GM23248 (cell line): Measurements from ENCODE around the gene ZNF804B. TPM values are rescaled to one million over a fixed set of nuclear protein-coding genes. Genes with fewer than 3 reads are reported as not detected.

ENCODE experiments used
- DNase-seq: peaks from one replicate; pipeline ENCODE4 v3.0.0-alpha.2; 2015
- H2AFZ ChIP-seq: fragments of 200-600 bp; sonication (generic); 2 replicates; pipeline ENCODE4 v1.6.1; 2016; ENCODE audit warnings: antibody characterized with exemption
- H3F3A ChIP-seq: fragments of 200-600 bp; sonication (generic); 2 replicates; pipeline ENCODE4 v1.6.1; 2016; ENCODE audit warnings: mild to moderate bottlenecking, antibody characterized with exemption, mixed run types; ENCODE audit not compliant: insufficient read depth
- H3K27ac ChIP-seq: fragments of 200-600 bp; sonication (generic); 2 replicates; pipeline ENCODE4 v1.5.1; 2016; ENCODE audit warnings: mild to moderate bottlenecking
- H3K27me3 ChIP-seq: fragments of 200-600 bp; sonication (generic); replicated peaks from 2 replicates; pipeline ENCODE4 v1.6.1; 2016; ENCODE audit warnings: mild to moderate bottlenecking; ENCODE audit not compliant: insufficient read depth
- H3K36me3 ChIP-seq: fragments of 200-600 bp; sonication (generic); 2 replicates; pipeline ENCODE4 v1.6.1; 2016; ENCODE audit warnings: low read depth, mild to moderate bottlenecking
- H3K4me1 ChIP-seq: fragments of 200-600 bp; sonication (generic); 2 replicates; pipeline ENCODE4 v1.6.1; 2016; ENCODE audit warnings: mild to moderate bottlenecking; ENCODE audit not compliant: insufficient read depth
- H3K4me2 ChIP-seq: fragments of 200-600 bp; sonication (generic); one replicate; pipeline ENCODE4 v1.6.1; 2016; ENCODE audit warnings: mild to moderate bottlenecking; ENCODE audit not compliant: unreplicated experiment
- H3K4me3 ChIP-seq: fragments of 200-600 bp; sonication (generic); 2 replicates; pipeline ENCODE4 v1.5.1; 2016; ENCODE audit warnings: mild to moderate bottlenecking
- H3K79me2 ChIP-seq: fragments of 200-600 bp; sonication (generic); 2 replicates; pipeline ENCODE4 v1.6.1; 2016; ENCODE audit warnings: mild to moderate bottlenecking; ENCODE audit not compliant: insufficient read depth
- H3K9ac ChIP-seq: fragments of 200-600 bp; sonication (generic); 2 replicates; pipeline ENCODE4 v1.6.1; 2016; ENCODE audit warnings: mild to moderate bottlenecking
- H3K9me2 ChIP-seq: fragments of 200-600 bp; sonication (generic); 2 replicates; pipeline ENCODE4 v1.6.1; 2016; ENCODE audit warnings: mixed run types, mild to moderate bottlenecking, moderate library complexity; ENCODE audit not compliant: insufficient read depth
- H3K9me3 ChIP-seq: fragments of 200-600 bp; sonication (generic); one replicate; pipeline ENCODE4 v1.6.1; 2017; ENCODE audit warnings: low read depth
- H4K20me1 ChIP-seq: fragments of 200-600 bp; sonication (generic); 2 replicates; pipeline ENCODE4 v1.6.0; 2016; ENCODE audit not compliant: insufficient read depth
- EZH2 ChIP-seq: fragments of 200-600 bp; sonication (generic); IDR thresholded peaks from 2 replicates; pipeline ENCODE4 v1.6.1; 2018; ENCODE audit warnings: antibody characterized with exemption, mild to moderate bottlenecking; ENCODE audit not compliant: insufficient read depth, poor library complexity, severe bottlenecking
- EZH2phosphoT487 ChIP-seq: fragments of 200-600 bp; sonication (generic); IDR thresholded peaks from 2 replicates; pipeline ENCODE4 v1.6.1; 2018; ENCODE audit warnings: antibody characterized with exemption, moderate library complexity, mild to moderate bottlenecking, low read depth; ENCODE audit not compliant: insufficient read depth
- WGBS, 2 experiments: methylation state at CpG; one replicate each; pipeline ENCODE4 v1.1.6; 2015 to 2017; ENCODE audit warnings: low lambda C conversion rate in 2 of 2, low coverage in 1 of 2; ENCODE audit errors: missing lambda C conversion rate in 2 of 2; 5-methylcytosine and 5-hydroxymethylcytosine counted together
- in situ Hi-C: fragments of 300-500 bp; cut with MboI; formaldehyde crosslinking; loops from 2 replicates; pipeline ENCODE4 v1.15.0; 2020
- polyA plus RNA-seq: library from polyadenylated mRNA; unstranded; fragments of >200 nt; fragmentation: Nextera tagmentation; extraction: Ambion mirVana; gene quantifications from 2 replicates; pipeline ENCODE4 v1.2.1, GENCODE V29; 2016
- total RNA-seq: library from RNA; depleted of rRNA; stranded (reverse); fragments of >200 nt; shearing (Covaris generic); gene quantifications from 2 replicates; pipeline ENCODE4 v1.2.3, GENCODE V29; 2014

The ZNF804B gene
- total and polyA plus RNA-seq, 2 experiments from 2014 or later: not detected

GRCh38 chr7:88928276-88928675 lies 168.8 kb downstream of the ZNF804B start:
- Histone ChIP-seq H3K27me3 (no peaks in the 10 kb centered on the region), H3K9ac (no peak overlapping the region), H3K36me3 (no peaks in the 10 kb centered on the region), H4K20me1 (no peaks in the 10 kb centered on the region), H3K27ac (no peak overlapping the region), H3K9me2 (no peaks in the 10 kb centered on the region), H3K4me2 (no peak overlapping the region), H3K9me3 (no peaks in the 10 kb centered on the region), H2AFZ (no peak overlapping the region), H3K4me3 (no peak overlapping the region), H3K4me1 (no peaks in the 10 kb centered on the region), H3K79me2 (no peaks in the 10 kb centered on the region), H3F3A (no peaks in the 10 kb centered on the region)
- no peak for TF ChIP-seq EZH2
- no peak for TF ChIP-seq EZH2phosphoT487
- no peak for DNase-seq
- in situ Hi-C loops: no loop called here

- H3K36me3 ChIP-seq: no peaks in the 10 kb centered on the region
- no peak overlapping the region for H2AFZ ChIP-seq
- in situ Hi-C loops: no loop called here
- H3K27ac ChIP-seq: no peak overlapping the region
- DNase-seq: no peak
- TF ChIP-seq EZH2 (no peak), EZH2phosphoT487 (no peak)
- H3K4me3 ChIP-seq: no peak overlapping the region
- H3K4me2 ChIP-seq: no peak overlapping the region
- H3K79me2 ChIP-seq: no peaks in the 10 kb centered on the region
- H3K4me1 ChIP-seq: no peaks in the 10 kb centered on the region
- H3F3A ChIP-seq: no peaks in the 10 kb centered on the region
- no peaks in the 10 kb centered on the region for H3K9me2 ChIP-seq
- H4K20me1 ChIP-seq: no peaks in the 10 kb centered on the region
- H3K9ac ChIP-seq: no peak overlapping the region
- H3K9me3 ChIP-seq: no peaks in the 10 kb centered on the region
- H3K27me3 ChIP-seq: no peaks in the 10 kb centered on the region
- 27 to 35% methylated on average over 3 of the region's 3 CpGs for WGBS, 2 experiments
Measured at GRCh38 chr7:88929719-88930118, 170.2 kb downstream of the ZNF804B start.

GRCh38 chr7:88933285-88933684 lies 173.8 kb downstream of the ZNF804B start:
- no peaks in the 10 kb centered on the region for H3F3A ChIP-seq
- H3K4me1 ChIP-seq: no peaks in the 10 kb centered on the region
- no peak overlapping the region for H3K4me2 ChIP-seq
- DNase-seq: no peak
- H3K79me2 ChIP-seq: no peaks in the 10 kb centered on the region
- no peaks in the 10 kb centered on the region for H3K9me2 ChIP-seq
- H4K20me1 ChIP-seq: no peaks in the 10 kb centered on the region
- H2AFZ ChIP-seq: no peak overlapping the region
- no peak overlapping the region for H3K9ac ChIP-seq
- in situ Hi-C loops: no loop called here
- WGBS, 2 experiments: 47 to 56% methylated on average over 5 of the region's 5 CpGs
- H3K4me3 ChIP-seq: no peak overlapping the region
- H3K27me3 ChIP-seq: no peaks in the 10 kb centered on the region
- H3K9me3 ChIP-seq: no peaks in the 10 kb centered on the region
- TF ChIP-seq EZH2phosphoT487 (no peak), EZH2 (no peak)
- H3K36me3 ChIP-seq: no peaks in the 10 kb centered on the region
- no peak overlapping the region for H3K27ac ChIP-seq

GRCh38 chr7:88942815-88943501 lies 183.5 kb downstream of the ZNF804B start:
- Histone ChIP-seq H3K9ac (no peak overlapping the region), H3K27ac (no peak overlapping the region), H2AFZ (no peak overlapping the region), H3K4me3 (no peak overlapping the region), H3K4me1 (no peaks in the 10 kb centered on the region), H3K9me2 (no peaks in the 10 kb centered on the region), H4K20me1 (no peaks in the 10 kb centered on the region), H3K9me3 (no peaks in the 10 kb centered on the region), H3K27me3 (no peaks in the 10 kb centered on the region), H3F3A (no peaks in the 10 kb centered on the region), H3K79me2 (no peaks in the 10 kb centered on the region), H3K4me2 (no peak overlapping the region), H3K36me3 (no peaks in the 10 kb centered on the region)
- WGBS, 2 experiments: 56 to 65% methylated on average over 2 of the region's 2 CpGs
- DNase-seq: no peak
- in situ Hi-C loops: no loop called here
- TF ChIP-seq EZH2phosphoT487: no peak
- no peak for TF ChIP-seq EZH2

GRCh38 chr7:88951826-88952225 lies 192.3 kb downstream of the ZNF804B start:
- H3K4me2 ChIP-seq: no peak overlapping the region

More at GRCh38 chr7:88951826-88952225, 192.3 kb downstream of the ZNF804B start:
- Histone ChIP-seq H3K36me3 (no peaks in the 10 kb centered on the region), H3K9ac (no peak overlapping the region), H3K4me3 (no peak overlapping the region), H3K4me1 (no peaks in the 10 kb centered on the region), H3F3A (no peaks in the 10 kb centered on the region), H3K9me2 (no peaks in the 10 kb centered on the region), H3K9me3 (no peaks in the 10 kb centered on the region), H3K27ac (no peak overlapping the region), H4K20me1 (no peaks in the 10 kb centered on the region), H3K27me3 (no peaks in the 10 kb centered on the region), H3K79me2 (no peaks in the 10 kb centered on the region), H2AFZ (no peak overlapping the region)
- TF ChIP-seq EZH2phosphoT487 (no peak), EZH2 (no peak)
- WGBS, 2 experiments: 28 to 33% methylated on average over 1 of the region's 1 CpG
- in situ Hi-C loops: no loop called here
- DNase-seq: no peak
